Left lung (tissue), 10 donors: Measurements from ENCODE around the gene USP46. TPM values are rescaled to one million over a fixed set of nuclear protein-coding genes. Genes with fewer than 3 reads are reported as not detected.
A peak's percentile ranks its signal among the peaks of the same experiment; 100 is the strongest.

Source experiments
- ATAC-seq: fragments of 200-7000 bp; cut with Tn5 transposase; one replicate; pipeline ENCODE4 v1.9.1; 2020; ENCODE audit warnings: moderate library complexity
- DNase-seq, 4 donors: peaks; one replicate each; pipeline ENCODE4 v3.0.0-alpha.2; 2013 to 2020
- H3K27ac ChIP-seq, 2 donors: fragments of 200-600 bp; sonication (generic) in 1 of 2; one replicate each; pipeline versions ENCODE4 v1.5.0 to v1.8.0; 2020 to 2021
- H3K27me3 ChIP-seq, 2 donors: fragments of 200-600 bp; sonication (generic) in 1 of 2; one replicate each; pipeline versions ENCODE4 v1.5.0 to v1.8.0; 2020 to 2021
- H3K36me3 ChIP-seq, 2 donors: fragments of 200-600 bp; sonication (generic) in 1 of 2; one replicate each; pipeline versions ENCODE4 v1.5.0 to v1.8.0; 2020 to 2021
- H3K4me1 ChIP-seq, 2 donors: fragments of 200-600 bp; one replicate each; pipeline ENCODE4 v1.8.0; 2021
- H3K4me3 ChIP-seq, 2 donors: fragments of 200-600 bp; sonication (generic) in 1 of 2; one replicate each; pipeline versions ENCODE4 v1.5.0 to v1.8.0; 2020 to 2021; ENCODE audit warnings: mild to moderate bottlenecking in 1 of 2
- H3K9me3 ChIP-seq, 2 donors: fragments of 200-600 bp; sonication (generic) in 1 of 2; one replicate each; pipeline versions ENCODE4 v1.5.0 to v1.8.0; 2020 to 2021
- intact Hi-C, 2 donors: fragments of 100-400 bp; cut with DNase I; formaldehyde crosslinking; loops; one replicate each; pipeline versions ENCODE4 v1.11.2 to v1.14.2; 2022
- polyA plus RNA-seq, 6 donors: library from polyadenylated mRNA; unstranded; fragments of 120-200 nt; gene quantifications; one replicate each; pipeline ENCODE4 v1.2.1, GENCODE V29; 2013; ENCODE audit not compliant: insufficient read length in 6 of 6
- total RNA-seq, 2 donors: library from RNA; stranded (reverse); fragmentation: NEBNext Ultra II Directional; extraction: Animal tissue kit (Norgen Biotek cat#: 25700); gene quantifications; one replicate each; pipeline ENCODE4 v1.2.1, GENCODE V29; 2021
- TF ChIP-seq, protein P1 (sequence below), 2 donors: fragments of 200-600 bp; sonication (generic) in 1 of 2; IDR thresholded peaks; one replicate each; pipeline versions ENCODE4 v1.5.0 to v1.8.0; 2021; ENCODE audit warnings: antibody characterized with exemption in 2 of 2
- donor health status: DM: no; HTN: yes; CAD: no.
- donor health status: DM: no; HTN: no; CAD: no.

USP46 gene
- total and polyA plus RNA-seq, 8 donors, result 18.2 to 26.1 (median 24.9) TPM

GRCh38 chr4:52670121-52670520 is 11.0 kb upstream of the USP46 start:
- intact Hi-C loops, result no loop called here

GRCh38 chr4:52665592-52665991 is 6.5 kb upstream of the USP46 start:
- DNase-seq (no peak), ATAC-seq (no peak)
- no peaks in the 10 kb centered on the region for H3K9me3 ChIP-seq
- no peaks in the 10 kb centered on the region for H3K36me3 ChIP-seq
- H3K4me1 ChIP-seq, result peaks cover 0 to under 1% of the 10 kb centered on the region in 2 donors
- no peaks in the 10 kb centered on the region for H3K27me3 ChIP-seq
- H3K27ac ChIP-seq, result no peak overlapping the region
- intact Hi-C loops, result no loop called here
- H3K4me3 ChIP-seq, result no peak overlapping the region
- TF ChIP-seq, protein P1, sequence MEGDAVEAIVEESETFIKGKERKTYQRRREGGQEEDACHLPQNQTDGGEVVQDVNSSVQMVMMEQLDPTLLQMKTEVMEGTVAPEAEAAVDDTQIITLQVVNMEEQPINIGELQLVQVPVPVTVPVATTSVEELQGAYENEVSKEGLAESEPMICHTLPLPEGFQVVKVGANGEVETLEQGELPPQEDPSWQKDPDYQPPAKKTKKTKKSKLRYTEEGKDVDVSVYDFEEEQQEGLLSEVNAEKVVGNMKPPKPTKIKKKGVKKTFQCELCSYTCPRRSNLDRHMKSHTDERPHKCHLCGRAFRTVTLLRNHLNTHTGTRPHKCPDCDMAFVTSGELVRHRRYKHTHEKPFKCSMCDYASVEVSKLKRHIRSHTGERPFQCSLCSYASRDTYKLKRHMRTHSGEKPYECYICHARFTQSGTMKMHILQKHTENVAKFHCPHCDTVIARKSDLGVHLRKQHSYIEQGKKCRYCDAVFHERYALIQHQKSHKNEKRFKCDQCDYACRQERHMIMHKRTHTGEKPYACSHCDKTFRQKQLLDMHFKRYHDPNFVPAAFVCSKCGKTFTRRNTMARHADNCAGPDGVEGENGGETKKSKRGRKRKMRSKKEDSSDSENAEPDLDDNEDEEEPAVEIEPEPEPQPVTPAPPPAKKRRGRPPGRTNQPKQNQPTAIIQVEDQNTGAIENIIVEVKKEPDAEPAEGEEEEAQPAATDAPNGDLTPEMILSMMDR (IDR thresholded peaks at IDR 0.05), result no peak

More at GRCh38 chr4:52670121-52670520, 11.0 kb upstream of the USP46 start:
- no peaks in the 10 kb centered on the region for H3K9me3 ChIP-seq
- no peaks in the 10 kb centered on the region for H3K4me1 ChIP-seq
- TF ChIP-seq, protein P1 (IDR thresholded peaks at IDR 0.05), result no peak
- no peaks in the 10 kb centered on the region for H3K36me3 ChIP-seq
- no peaks in the 10 kb centered on the region for H3K27me3 ChIP-seq
- H3K27ac ChIP-seq, result no peak overlapping the region
- H3K4me3 ChIP-seq, result no peak overlapping the region
- DNase-seq, result no peak
- no peak for ATAC-seq

- H3K4me1 ChIP-seq, result peaks cover 0 to 7% of the 10 kb centered on the region in 2 donors
- ATAC-seq, result no peak
- TF ChIP-seq, protein P1 (IDR thresholded peaks at IDR 0.05), result no peak
- peaks cover 0 to 3% of the 10 kb centered on the region in 2 donors for H3K27me3 ChIP-seq
- H3K9me3 ChIP-seq, result no peaks in the 10 kb centered on the region
- DNase-seq, result no peak
- intact Hi-C loops, result no loop called here
- H3K27ac ChIP-seq, result no peak overlapping the region
- H3K4me3 ChIP-seq, result no peak overlapping the region
- H3K36me3 ChIP-seq, result no peaks in the 10 kb centered on the region
These were observed 5.4 kb upstream of the USP46 start for GRCh38 chr4:52664479-52664878.

DNA sequence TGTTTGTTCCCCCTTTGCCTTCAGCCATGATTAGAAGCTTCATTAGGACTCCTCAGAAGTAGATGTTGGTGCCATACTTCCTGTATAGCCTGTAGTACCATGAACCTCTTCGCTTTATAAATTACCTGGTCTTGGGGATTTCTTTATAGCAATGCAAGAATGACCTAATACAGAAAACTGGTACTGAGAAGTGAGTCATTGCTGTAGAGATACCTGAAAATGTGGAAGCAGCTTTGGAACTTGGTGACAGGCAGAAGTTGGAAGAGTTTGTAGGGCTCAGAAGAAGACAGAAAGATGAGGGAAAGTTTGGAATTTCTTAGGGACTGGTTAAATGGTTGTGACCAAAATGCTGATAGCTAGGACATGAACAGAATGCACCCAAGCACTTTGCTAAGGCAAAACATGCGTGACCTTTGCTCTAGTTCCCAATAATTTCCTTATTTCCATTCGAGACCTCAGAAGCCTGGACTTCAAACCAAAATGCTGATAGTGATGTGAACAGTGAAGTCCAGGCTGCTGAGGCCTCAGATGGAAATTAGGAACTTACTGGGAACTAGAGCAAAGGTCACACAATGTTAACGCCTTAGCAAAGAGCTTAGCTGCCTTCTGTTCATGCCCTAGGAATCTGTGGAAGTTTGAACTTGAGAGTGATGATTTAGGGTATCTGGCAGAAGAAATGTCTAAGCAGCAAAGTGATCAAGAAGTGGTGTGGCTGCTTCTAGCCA is 3.0 kb upstream of the USP46 start:
- DNase-seq (no peak), ATAC-seq (no peak)
- no peaks in the 10 kb centered on the region for H3K9me3 ChIP-seq
- H3K4me3 ChIP-seq, result no peak overlapping the region
- H3K4me1 ChIP-seq, result peaks cover 12 to 21% of the 10 kb centered on the region in 2 donors
- TF ChIP-seq, protein P1 (IDR thresholded peaks at IDR 0.05), result no peak
- H3K36me3 ChIP-seq, result no peaks in the 10 kb centered on the region
- H3K27ac ChIP-seq, result no peak overlapping the region
- intact Hi-C loops, result no loop called here
- peaks cover 0 to 3% of the 10 kb centered on the region in 2 donors for H3K27me3 ChIP-seq

DNA sequence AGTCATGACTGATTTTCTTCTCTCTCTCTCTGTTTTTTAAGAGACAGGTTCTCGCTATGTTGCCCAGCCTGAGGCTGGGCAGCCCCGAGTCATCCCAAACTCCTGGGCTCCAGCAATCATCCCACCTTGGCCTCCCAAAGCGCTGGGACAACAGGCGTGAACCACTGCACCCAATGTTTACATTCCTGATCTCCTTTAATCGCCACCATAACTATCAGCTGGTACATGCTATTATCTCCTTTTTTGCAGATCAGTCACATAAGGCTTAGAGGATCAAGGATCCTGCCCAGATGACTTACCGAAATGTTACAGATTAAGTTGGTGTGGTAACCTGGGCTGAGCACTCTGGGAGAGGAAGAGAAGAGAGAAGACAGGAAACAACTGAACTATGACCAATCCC is 1.5 kb upstream of the USP46 start:
- no peak overlapping the region for H3K27ac ChIP-seq
- H3K36me3 ChIP-seq, result no peaks in the 10 kb centered on the region
- H3K4me1 ChIP-seq, result peaks cover 12 to 25% of the 10 kb centered on the region in 2 donors
- H3K4me3 ChIP-seq, result peak overlapping the region in 1 of 2 donors; percentile 71
- no peaks in the 10 kb centered on the region for H3K9me3 ChIP-seq
- intact Hi-C loops, result no loop called here
- DNase-seq (no peak), ATAC-seq (no peak)
- TF ChIP-seq, protein P1 (IDR thresholded peaks at IDR 0.05), result no peak
- H3K27me3 ChIP-seq, result peaks cover 0 to 3% of the 10 kb centered on the region in 2 donors
